AG10803 (cell line): ENCODE data around the gene PJA2.

Experiments used
- DNase-seq: peaks from one replicate; pipeline ENCODE4 v3.0.0; 2010; ENCODE audit warnings: low read depth
- H3K4me3 ChIP-seq: 2 replicates; pipeline ENCODE4 v1.5.1; 2011; ENCODE audit warnings: mild to moderate bottlenecking, low read length, control low read depth
- CTCF ChIP-seq: conservative IDR thresholded peaks from 2 replicates; pipeline ENCODE4 v1.5.1; 2011; ENCODE audit warnings: mild to moderate bottlenecking, low read length, control low read depth, inconsistent platforms

PJA2 gene

GRCh38 chr5:109373932-109374331 lies 35.8 kb downstream of the PJA2 start:
- no peak for DNase-seq
- no peak overlapping the region for H3K4me3 ChIP-seq
- no peak for TF ChIP-seq CTCF

- H3K4me3 ChIP-seq, result no peak overlapping the region
- DNase-seq, result no peak
- no peak for TF ChIP-seq CTCF
These were observed 39.4 kb downstream of the PJA2 start for GRCh38 chr5:109370343-109370742.

- DNase-seq, result peak; percentile 17
- TF ChIP-seq CTCF, result no peak
- H3K4me3 ChIP-seq, result no peak overlapping the region
These were observed 44.1 kb downstream of the PJA2 start for GRCh38 chr5:109365653-109366052.

- H3K4me3 ChIP-seq, result no peak overlapping the region
- no peak for DNase-seq
- no peak for TF ChIP-seq CTCF
These were observed 44.8 kb downstream of the PJA2 start for GRCh38 chr5:109364977-109365376.

- TF ChIP-seq CTCF, result no peak
- no peak overlapping the region for H3K4me3 ChIP-seq
- no peak for DNase-seq
These were observed 50.1 kb downstream of the PJA2 start for GRCh38 chr5:109359642-109360041.

GRCh38 chr5:109357807-109358206 lies 52.0 kb downstream of the PJA2 start:
- no peak for TF ChIP-seq CTCF
- no peak overlapping the region for H3K4me3 ChIP-seq
- no peak for DNase-seq

- no peak for TF ChIP-seq CTCF
- no peak overlapping the region for H3K4me3 ChIP-seq
- no peak for DNase-seq
These were observed 55.0 kb downstream of the PJA2 start for GRCh38 chr5:109354761-109355160.
